NCI-H2227 (cell line): ENCODE results near the gene F5.
"Not testable (repeated sequence)": the region's sequence is repeated elsewhere in the genome, so short reads cannot be mapped to it uniquely, and the experiment has no call there.

Source experiments
- DNase-seq: peaks from one replicate; lab custom pipeline; 2025; ENCODE audit not compliant: unreplicated experiment; lab: John Stamatoyannopoulos, UW

F5 gene

GRCh38 chr1:169511316-169512005 lies 74.8 kb downstream of the F5 start:
- DNase-seq: no peak

GRCh38 chr1:169510060-169510459 lies 76.2 kb downstream of the F5 start:
- DNase-seq: no peak

DNA sequence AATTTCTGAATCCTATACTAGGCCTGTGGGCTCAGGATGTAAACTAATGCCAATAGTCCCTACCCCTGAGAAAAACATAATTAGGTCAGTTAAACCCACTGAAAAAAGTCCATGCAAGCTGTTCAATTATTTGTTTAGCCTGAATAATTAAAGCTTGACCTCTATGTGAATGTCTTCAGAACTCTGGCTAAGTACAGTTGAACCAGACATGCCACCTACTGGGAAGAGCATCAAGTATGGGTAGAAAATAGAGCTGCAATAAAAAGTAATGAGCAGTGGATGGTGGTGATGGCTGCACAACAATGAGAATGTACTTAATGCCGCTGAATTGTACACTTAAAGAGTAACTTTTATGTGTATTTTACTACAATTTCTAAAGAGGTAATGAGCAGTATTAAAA lies 76.9 kb downstream of the F5 start:
- DNase-seq: peak; percentile 26

DNA sequence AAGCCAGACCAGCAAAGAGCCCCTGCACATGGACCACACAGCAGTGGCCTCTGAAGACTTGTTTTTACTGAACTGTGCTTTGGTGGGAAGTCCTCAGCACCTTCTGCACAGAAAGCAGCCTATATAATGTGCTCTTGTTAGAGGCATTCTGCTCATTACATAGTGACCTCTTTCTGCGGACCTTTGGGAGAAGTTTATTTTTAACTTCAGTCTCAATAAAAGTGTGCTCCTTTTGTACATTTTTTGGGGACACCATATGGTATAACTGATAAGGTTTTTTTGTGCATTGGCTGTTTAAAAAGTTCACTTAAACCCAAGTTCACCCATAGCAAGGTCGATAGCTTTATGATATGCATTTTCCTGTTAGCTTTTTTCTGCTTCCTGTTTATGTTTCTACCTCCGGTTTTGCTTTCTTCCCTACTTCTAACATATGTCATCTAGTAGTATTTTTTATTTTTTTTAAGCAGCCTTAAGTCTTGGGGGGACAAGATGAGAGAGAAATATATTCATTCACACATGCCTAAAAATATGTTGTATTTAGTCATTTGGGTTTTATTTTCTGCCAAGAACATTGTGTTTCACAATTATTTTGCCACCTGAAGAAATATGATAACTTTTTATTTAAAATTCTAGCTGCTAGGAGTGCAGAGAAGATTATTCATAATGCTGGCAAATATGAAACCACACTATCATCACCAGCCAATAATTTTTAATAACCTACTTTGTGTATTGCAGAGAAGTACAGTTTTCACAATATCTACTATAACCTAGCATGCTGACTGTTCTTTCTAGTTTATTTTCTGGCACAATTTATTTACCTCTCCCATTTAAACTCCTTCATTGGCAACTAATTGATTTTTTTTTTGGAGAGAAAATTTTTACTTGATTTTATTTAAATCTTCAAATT lies 77.6 kb downstream of the F5 start:
- no peak for DNase-seq

- DNase-seq: no peak
Observed at GRCh38 chr1:169507413-169507812, 78.9 kb downstream of the F5 start.

DNA sequence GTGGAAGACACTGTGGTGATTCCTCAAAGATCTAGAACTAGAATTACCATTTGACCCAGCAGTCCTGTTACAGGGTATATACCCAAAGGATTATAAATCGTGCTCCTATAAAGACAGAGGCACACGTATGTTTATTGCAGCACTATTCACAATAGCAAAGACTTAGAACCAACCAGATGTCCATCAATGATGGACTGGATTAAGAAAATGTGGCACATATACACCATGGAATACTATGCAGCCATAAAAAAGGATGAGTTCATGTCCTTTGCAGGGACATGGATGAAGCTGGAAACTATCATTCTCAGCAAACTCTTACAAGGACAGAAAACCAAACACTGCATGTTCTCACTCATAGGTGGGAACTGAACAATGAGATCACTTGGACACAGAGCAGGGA lies 82.7 kb downstream of the F5 start:
- not testable (repeated sequence) for DNase-seq

DNA sequence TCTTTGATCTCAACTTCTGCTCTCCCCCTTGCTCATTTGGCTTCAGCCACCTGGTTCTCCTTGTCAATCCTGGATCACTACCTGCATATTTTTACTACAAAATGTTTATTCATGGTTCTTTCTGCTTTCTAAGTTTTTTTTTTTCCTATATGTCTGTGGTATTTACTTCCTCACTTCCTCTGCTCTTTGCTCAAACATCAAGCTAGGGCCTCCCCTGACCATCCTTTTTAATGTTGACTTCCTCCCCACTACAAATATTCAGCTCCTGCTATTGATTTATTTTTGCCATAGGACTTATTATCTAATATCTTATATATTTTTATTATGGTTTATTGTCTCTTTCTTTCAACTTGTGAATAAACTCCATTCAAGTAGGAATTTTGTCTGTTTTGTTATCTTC lies 86.5 kb downstream of the F5 start:
- no peak for DNase-seq

- DNase-seq: no peak
Observed at GRCh38 chr1:169497317-169497716, 89.0 kb downstream of the F5 start.

- no peak for DNase-seq
Observed at GRCh38 chr1:169495916-169496315, 90.4 kb downstream of the F5 start.

DNA sequence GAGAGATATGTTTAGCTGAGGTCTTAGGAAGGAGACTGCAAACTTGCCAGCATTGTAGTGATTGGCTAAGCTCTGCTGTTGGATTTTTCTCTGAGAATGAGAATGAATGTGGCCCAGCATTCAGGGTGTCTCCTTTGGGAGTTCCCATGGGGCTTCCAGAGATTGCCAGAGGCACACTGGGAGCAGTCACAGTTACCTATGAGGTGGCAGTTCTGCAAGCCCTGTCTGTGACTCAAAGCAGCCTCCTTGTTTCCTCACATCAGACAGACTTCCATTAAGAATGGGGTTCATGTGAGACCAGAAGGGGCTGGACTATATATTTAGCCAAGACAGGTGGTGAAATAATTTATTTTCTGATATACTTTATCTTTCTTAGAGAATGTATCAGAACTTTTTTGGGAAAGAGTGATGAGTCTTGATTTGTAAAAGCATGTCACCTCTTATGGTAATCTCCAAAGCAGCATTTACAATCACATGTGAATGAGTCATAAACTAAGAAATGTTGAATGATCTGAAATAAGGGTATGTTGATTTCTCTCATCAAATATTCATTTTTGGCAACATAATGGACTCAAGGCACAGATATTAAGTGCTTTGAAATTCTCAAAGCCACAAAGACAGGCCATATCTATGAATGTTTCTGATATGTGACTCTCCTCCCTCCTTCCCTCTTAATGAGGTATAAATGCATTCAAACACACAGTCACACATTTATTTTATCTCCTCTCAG lies 91.1 kb downstream of the F5 start:
- no peak for DNase-seq

GRCh38 chr1:169494343-169494742 lies 91.9 kb downstream of the F5 start:
- no peak for DNase-seq

- DNase-seq: no peak
Observed at GRCh38 chr1:169493251-169493650, 93.0 kb downstream of the F5 start.

- DNase-seq: no peak
Observed at GRCh38 chr1:169491845-169492281, 94.4 kb downstream of the F5 start.

DNA sequence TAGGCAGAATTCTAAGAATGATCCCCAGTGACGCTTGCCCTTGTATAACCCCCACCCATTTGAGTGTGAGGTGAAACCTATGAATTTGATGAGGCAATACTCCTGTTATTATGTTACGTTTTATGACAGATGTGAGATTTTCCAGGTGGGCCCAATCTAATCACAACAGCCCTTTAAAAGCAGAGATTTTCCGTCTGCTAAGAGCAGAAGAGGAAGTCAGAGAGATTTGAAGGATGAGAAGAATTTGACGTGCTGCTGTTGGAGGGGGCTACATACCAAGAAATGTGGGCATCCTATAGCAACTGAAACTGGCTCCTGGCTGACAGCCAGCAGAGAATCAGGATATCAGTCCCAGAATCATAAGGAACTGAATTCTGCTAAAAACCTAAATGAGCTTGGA lies 98.1 kb downstream of the F5 start:
- DNase-seq: peak; percentile 10

DNA sequence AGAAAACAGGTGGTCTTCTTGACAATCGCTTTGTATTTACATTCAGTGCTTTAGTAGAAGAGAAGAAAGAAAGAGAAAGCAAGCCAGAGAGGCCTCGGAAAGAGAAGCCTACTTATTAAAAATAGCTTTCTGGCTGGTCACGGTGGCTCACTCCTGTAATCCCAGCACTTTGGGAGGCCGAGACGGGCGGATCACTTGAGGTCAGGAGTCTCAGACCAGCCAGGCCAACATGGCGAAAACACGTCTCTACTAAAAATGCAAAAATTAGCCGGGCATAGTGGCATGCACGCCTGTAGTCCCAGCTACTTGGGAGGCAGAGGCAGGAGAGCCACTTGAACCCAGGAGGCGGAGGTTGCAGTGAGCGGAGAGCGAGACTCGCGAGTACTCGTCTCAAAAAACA lies 98.7 kb downstream of the F5 start:
- no peak for DNase-seq

- no peak for DNase-seq
Observed at GRCh38 chr1:169487133-169487532, 99.1 kb downstream of the F5 start.

- no peak for DNase-seq
Observed at GRCh38 chr1:169486281-169487051, 99.8 kb downstream of the F5 start.

GRCh38 chr1:169485431-169486280 lies 100.6 kb downstream of the F5 start, which contains the start of gene SLC19A2:
SLC19A2 (minus strand) TSS chr1:169485944; CDS start chr1:169485766, 178 bp downstream.
- DNase-seq: peak; percentile 99

- peak; percentile 47 for DNase-seq
Observed at GRCh38 chr1:169484683-169485430, 101.4 kb downstream of the F5 start.
